ENCODE measurements around the gene ASRGL1.
A peak's percentile ranks its signal among the peaks of the same experiment; 100 is the strongest.

Gene ASRGL1

GRCh38 chr11:62393061-62393611, 55.9 kb downstream of the ASRGL1 start:
- DNase-seq (ENCODE audit: low spot score) = no peak

DNA sequence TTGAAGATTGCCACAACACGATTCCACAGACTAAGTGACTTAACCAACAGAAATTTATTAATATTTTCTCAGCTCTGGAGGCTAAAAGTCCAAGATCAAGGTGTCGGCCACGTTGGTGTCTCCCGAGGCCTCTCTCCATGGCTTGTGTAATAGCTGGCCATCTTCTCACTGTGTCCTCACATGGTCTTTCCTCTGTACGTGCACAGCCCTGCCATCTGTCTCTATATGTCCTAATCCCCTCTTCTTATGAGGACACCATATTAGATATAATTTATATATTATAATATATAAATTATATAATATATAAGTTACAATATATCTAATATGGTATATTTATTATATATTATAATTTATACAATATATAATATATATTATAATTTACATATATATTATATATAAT, 56.5 kb downstream of the ASRGL1 start:
- DNase-seq (ENCODE audit: low spot score) = no peak

GRCh38 chr11:62394825-62395538, 57.7 kb downstream of the ASRGL1 start:
- peak; percentile 93 for DNase-seq (ENCODE audit: low spot score)

DNA sequence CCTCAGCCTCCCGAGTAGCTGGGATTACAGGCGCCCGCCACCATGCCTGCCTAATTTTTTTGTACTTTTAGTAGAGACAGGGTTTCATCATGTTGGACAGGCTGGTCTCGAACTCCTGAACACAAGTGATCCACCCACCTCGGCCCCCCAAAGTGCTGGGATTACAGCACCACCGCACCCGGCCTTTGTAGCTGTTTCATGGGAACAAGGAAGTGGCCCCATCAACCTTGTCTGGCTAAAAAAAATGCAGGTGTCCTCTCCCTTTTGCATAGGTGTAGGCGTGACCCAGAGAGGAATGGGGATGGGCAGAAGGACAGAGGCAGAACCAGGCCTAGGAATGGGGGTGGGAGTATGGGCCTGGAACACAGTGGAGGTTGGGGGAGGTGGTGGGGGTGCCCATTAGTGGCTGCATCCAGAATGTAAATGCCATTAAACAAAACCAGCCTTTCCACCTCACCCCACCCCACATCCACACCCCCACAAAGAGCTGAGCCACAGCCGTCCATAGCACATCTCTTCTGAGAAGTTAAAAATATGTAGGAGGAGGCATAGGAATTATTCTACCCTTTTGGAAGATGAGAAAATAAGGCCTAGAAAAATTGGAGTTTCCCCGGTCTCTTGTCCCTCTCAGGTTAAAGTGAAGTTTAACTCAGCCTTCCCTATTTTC, 58.8 kb downstream of the ASRGL1 start:
- no peak for DNase-seq (ENCODE audit: low spot score)

GRCh38 chr11:62398011-62398994, 61.1 kb downstream of the ASRGL1 start:
- DNase-seq (ENCODE audit: low spot score) = no peak

GRCh38 chr11:62399172-62399877, 62.1 kb downstream of the ASRGL1 start:
- DNase-seq (ENCODE audit: low spot score) = no peak

GRCh38 chr11:62399878-62400266, 62.6 kb downstream of the ASRGL1 start:
- no peak for DNase-seq (ENCODE audit: low spot score)

DNA sequence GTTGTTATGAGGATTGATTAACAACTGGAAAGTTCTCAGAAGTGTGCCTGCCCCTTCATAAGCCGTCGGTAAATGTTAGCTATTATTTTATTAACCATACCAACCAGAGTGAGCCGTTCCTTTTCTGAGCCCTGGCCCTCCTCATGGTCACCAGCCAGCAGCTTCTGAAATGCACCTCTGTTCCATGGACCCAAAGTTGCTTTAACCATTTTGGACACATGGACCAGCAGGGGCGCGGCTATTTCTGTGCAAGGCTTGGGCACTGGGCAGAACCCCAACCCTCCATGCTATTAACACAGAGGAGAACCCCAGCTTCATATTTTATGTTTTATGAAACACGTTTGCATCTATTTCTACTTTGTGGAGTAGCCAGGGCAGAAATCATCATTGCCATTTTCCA, 63.0 kb downstream of the ASRGL1 start:
- DNase-seq (ENCODE audit: low spot score) = no peak

DNA sequence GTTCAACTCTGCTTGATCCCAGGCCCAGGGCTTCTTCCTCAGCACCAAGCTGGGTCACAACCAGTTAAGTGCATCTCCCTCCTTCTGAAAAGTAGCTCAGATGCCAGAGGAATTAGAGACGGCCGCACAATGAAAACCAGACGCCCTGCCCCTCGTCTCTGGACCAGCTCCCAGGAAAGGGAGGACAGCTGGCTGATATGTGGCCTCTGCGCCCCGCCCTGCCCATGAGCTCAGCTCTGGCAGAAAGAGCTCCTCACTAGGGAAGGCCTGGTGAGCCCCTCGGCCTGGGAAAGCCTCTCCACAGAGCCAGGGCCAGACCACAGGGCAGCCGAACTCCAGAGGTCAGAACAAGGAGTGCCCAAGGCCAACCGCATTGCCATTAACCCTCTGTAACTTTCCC, 63.5 kb downstream of the ASRGL1 start:
- peak; percentile 69 for DNase-seq (ENCODE audit: low spot score)

DNA sequence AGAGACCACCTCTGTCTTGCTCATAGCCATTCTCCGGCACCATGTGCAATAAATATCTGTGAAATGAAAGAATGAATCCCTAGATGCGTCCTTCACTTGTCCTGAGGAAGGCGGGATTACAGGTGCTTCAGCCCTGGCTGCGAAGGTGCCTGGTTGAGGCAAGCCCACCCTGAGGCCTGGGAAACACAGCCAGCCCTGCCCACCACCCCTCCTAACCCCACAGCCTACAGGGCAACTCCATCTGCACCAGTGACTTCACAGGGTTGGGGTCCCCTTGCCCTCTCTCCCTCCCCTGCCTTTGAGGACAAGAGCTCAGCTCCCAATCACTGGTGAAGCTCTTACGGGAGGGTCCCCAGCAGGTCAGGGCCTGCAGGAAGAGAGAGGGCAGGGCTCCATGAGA, 64.1 kb downstream of the ASRGL1 start:
- DNase-seq (ENCODE audit: low spot score) = no peak

GRCh38 chr11:62401811-62402210, 64.6 kb downstream of the ASRGL1 start:
- no peak for DNase-seq (ENCODE audit: low spot score)

- peak; percentile 29 for DNase-seq (ENCODE audit: low spot score)
These were observed 65.1 kb downstream of the ASRGL1 start for GRCh38 chr11:62402226-62402959.

- no peak for DNase-seq (ENCODE audit: low spot score)
These were observed 65.9 kb downstream of the ASRGL1 start for GRCh38 chr11:62402960-62403730.

DNA sequence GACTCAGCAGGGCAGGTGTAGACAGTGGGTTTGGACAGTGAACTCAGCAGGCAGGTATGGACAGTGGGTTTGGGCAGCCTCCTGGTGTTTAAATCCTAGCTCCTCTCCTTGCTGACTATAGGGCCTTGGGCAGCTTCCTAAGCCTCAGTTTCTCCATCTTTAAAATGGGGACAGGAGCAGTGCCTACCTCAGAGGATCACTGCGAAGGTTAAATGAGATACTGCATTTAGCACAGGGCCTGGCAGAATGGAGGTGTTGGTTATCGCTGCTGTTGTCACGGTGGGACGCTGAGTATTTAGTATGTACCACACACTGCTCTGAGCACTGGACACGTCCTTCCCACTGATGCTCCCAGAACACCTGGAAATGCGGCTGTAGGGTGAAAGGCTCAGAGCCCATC, 67.2 kb downstream of the ASRGL1 start:
- no peak for DNase-seq (ENCODE audit: low spot score)

GRCh38 chr11:62404901-62405300, 67.7 kb downstream of the ASRGL1 start:
- DNase-seq (ENCODE audit: low spot score) = no peak

DNA sequence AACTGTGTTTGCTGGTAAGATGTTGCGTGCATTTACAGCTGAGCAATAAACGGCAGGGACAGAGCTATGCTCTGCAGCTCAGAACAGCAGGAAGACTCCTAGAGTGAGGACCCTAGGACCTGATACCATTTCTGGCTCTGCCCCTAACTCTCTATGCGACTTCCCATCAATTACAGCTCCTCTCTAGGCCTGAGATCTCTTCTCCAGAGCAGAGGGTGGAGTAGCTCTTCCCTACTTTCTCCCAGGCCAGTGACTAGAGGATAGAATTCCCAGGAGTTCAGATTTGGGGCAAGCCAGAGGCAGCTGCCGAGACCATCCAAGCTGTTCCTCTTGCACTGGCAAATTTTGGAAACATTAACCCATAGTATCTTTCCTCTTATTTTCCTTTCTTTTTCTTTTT, 68.8 kb downstream of the ASRGL1 start:
- DNase-seq (ENCODE audit: low spot score) = no peak

DNA sequence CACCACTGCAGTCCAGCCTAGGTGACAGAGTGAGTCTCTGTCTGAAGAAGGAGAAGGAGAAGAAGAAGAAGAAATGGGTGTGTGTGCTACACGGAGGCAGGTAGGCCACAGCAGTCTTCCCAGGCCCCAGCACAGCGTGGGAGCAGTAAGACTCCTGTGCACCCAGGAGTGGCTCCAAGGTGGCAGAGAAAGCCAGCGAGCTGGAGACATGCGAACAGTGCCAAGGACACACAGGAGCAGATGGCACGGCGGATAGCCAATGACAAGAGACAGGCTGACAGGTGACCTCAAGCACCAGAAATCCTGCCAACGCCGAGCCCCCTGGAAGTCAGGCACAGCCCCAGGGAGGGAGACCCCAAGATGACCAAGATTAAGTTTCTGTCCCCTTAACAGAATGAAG, 72.6 kb downstream of the ASRGL1 start:
- DNase-seq (ENCODE audit: low spot score) = no peak

GRCh38 chr11:62410972-62411371, 73.7 kb downstream of the ASRGL1 start:
- no peak for DNase-seq (ENCODE audit: low spot score)

DNA sequence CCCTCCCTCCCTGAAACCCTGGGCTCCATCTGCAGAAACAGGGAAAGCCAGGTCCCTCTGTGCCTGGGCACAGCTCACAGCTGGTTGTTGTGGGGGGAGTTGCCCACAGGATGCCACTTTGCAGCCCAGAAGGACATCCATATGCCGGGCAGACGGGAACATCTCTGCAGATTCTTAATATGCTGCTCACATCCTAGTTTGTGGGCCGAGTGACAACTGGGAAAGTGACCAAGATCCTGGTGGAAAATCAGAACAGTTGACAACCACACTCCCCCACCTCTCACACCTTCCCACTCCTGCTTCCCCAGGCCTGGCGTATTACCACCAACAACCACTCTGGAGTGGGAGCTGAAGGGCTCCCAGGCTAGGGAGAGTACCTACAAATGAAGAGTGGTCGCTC, 74.3 kb downstream of the ASRGL1 start:
- DNase-seq (ENCODE audit: low spot score) = no peak

DNA sequence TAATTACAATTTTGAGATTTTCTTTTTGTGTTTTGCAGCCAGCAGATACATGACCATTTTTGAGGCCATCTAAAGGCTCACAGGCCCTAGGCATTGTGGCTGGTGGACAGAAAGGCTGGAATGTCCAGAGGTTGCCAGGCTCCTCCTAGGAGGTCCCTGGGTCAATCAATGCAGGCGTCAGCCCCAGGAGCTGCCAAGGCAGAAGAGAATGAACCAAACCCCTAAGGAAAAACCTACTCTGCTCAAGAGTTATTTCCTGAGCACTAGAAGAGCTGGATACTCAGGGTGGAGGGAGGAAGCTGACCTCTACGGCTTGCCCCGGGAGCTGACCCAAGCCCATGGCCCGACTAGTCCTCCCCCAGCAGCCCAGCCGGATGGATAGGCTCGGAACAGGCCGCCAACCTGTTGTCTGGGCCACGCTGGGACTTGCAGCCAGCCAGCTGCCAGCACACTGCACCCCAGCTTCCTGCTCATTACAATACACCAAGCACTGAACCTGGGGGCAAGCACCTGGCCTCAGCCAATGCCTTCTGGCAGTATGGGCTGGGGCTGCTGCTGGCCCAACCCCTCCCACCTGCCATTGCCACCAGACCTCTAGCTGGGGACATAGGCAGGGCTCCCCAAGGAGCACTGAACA, 75.9 kb downstream of the ASRGL1 start:
- no peak for DNase-seq (ENCODE audit: low spot score)
